Gastrocnemius medialis (tissue), 4 donors: ENCODE data around the gene FBLN7. TPM values are rescaled to one million over a fixed set of nuclear protein-coding genes. Genes with fewer than 3 reads are reported as not detected.

Source experiments
- ATAC-seq, 2 donors: fragments of 150-250 bp; one replicate each; pipeline ENCODE4 v1.9.1; 2016
- DNase-seq, 2 donors: peaks; one replicate each; pipeline ENCODE4 v3.0.0-alpha.2; 2019
- H3K27ac ChIP-seq, 4 donors: fragments of 200-600 bp; sonication (generic); 1 replicate in 1 of 4; 2 replicates in 3 of 4; pipeline ENCODE4 v1.5.1; 2016 to 2018; ENCODE audit warnings: mild to moderate bottlenecking in 2 of 4, moderate library complexity in 1 of 4
- H3K27me3 ChIP-seq, 3 donors: fragments of 200-600 bp; sonication (generic) in 2 of 3; 1 replicate in 1 of 3; 2 replicates in 2 of 3; pipeline versions ENCODE4 v1.5.1 to v1.6.0; 2016 to 2019; ENCODE audit warnings: mild to moderate bottlenecking in 1 of 3, moderate library complexity in 1 of 3
- H3K36me3 ChIP-seq, 2 donors: fragments of 200-600 bp; sonication (generic) in 1 of 2; one replicate each; pipeline ENCODE4 v1.5.1; 2017 to 2018
- H3K4me1 ChIP-seq, 2 donors: fragments of 200-600 bp; sonication (generic) in 1 of 2; one replicate each; pipeline ENCODE4 v1.5.1; 2016 to 2017; ENCODE audit warnings: mild to moderate bottlenecking in 2 of 2
- H3K4me3 ChIP-seq, 4 donors: fragments of 200-600 bp; sonication (generic) in 3 of 4; 1 replicate in 1 of 4; 2 replicates in 3 of 4; pipeline ENCODE4 v1.5.1; 2016 to 2019; ENCODE audit warnings: mild to moderate bottlenecking in 2 of 4
- H3K9me3 ChIP-seq, 3 donors: fragments of 200-600 bp; sonication (generic) in 2 of 3; 1 replicate in 1 of 3; 2 replicates in 2 of 3; pipeline ENCODE4 v1.5.1; 2016 to 2019
- CTCF ChIP-seq, 5 experiments: fragments of 450-650 bp in 3 of 5; fragments of 200-600 bp in 2 of 5; sonication (generic) in 2 of 5; IDR thresholded peaks in 4 of 5; conservative IDR thresholded peaks in 1 of 5; 1 replicate in 4 of 5; 2 replicates in 1 of 5; pipeline ENCODE4 v1.5.1; 2016 to 2019; ENCODE audit warnings: antibody characterized with exemption in 5 of 5, mild to moderate bottlenecking in 3 of 5, moderate library complexity in 3 of 5
- POLR2A ChIP-seq, 2 donors: fragments of 450-650 bp; IDR thresholded peaks; one replicate each; pipeline ENCODE4 v1.6.1; 2017; ENCODE audit warnings: antibody characterized with exemption in 2 of 2, mild to moderate bottlenecking in 2 of 2, moderate library complexity in 2 of 2
- in situ Hi-C, 4 donors: fragments of 200-750 bp; cut with MboI; loops; one replicate each; pipeline versions ENCODE4 v1.15.0 to v1.8.0; 2017; ENCODE audit warnings: low sequenced_read_pairs in 4 of 4
- intact Hi-C: fragments of 100-400 bp; cut with DNase I; formaldehyde crosslinking; loops from one replicate; pipeline ENCODE4 v1.15.1; 2023; ENCODE audit warnings: low total_unique reads
- total RNA-seq, 4 donors: library from RNA; depleted of rRNA; stranded (reverse); fragments of >200 nt; gene quantifications; one replicate each; pipeline versions ENCODE4 v1.1.0 to v1.2.3, GENCODE V29; 2016

Gene FBLN7
- total RNA-seq, 4 donors from 2014 or later: 0.41 to 3.3 (median 0.54) TPM

DNA sequence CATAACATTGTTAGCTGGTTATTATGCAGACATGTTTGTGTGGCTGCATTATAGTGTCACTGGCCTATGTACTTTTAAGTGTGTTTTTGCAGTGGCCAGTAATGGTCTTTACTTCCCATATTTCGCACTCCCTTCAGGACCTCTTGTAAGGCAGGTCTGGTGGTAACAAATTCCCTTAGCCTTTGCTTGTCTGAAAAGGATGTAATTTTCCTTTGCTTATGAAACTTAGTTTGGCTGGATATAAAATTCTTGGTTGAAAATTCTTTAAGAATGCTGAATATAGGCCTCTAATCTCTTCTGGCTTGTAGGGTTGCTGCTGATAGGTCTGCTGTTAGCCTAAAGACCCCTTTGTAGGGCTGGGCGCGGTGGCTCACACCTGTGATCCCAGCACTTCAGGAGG, 82.0 kb downstream of the FBLN7 start:
- Histone ChIP-seq H3K9me3 (no peaks in the 10 kb centered on the region), H3K36me3 (peaks cover 0 to 18% of the 10 kb centered on the region in 2 donors), H3K4me1 (no peaks in the 10 kb centered on the region), H3K4me3 (no peak overlapping the region), H3K27ac (no peak overlapping the region), H3K27me3 (no peaks in the 10 kb centered on the region)
- in situ Hi-C loops (no loop called here), intact Hi-C loops (no loop called here)
- ATAC-seq (no peak), DNase-seq (no peak)
- TF ChIP-seq POLR2A (IDR thresholded peaks at IDR 0.05) (no peak), CTCF (IDR thresholded peaks at IDR 0.05 in 4 of 5, conservative IDR thresholded peaks at IDR 0.05 in 1 of 5) (no peak)

- ATAC-seq (no peak), DNase-seq (no peak)
- in situ Hi-C loops (no loop called here), intact Hi-C loops (no loop called here)
- Histone ChIP-seq H3K27ac (no peak overlapping the region), H3K9me3 (no peaks in the 10 kb centered on the region), H3K27me3 (no peaks in the 10 kb centered on the region), H3K4me3 (no peak overlapping the region), H3K4me1 (no peaks in the 10 kb centered on the region), H3K36me3 (peaks cover 0 to 12% of the 10 kb centered on the region in 2 donors)
- no peak for TF ChIP-seq CTCF (IDR thresholded peaks at IDR 0.05 in 4 of 5, conservative IDR thresholded peaks at IDR 0.05 in 1 of 5)
- no peak for TF ChIP-seq POLR2A (IDR thresholded peaks at IDR 0.05)
Observed at GRCh38 chr2:112220831-112221230, 82.6 kb downstream of the FBLN7 start.

GRCh38 chr2:112229348-112229747, 91.2 kb downstream of the FBLN7 start:
- ATAC-seq: no peak
- H3K9me3 ChIP-seq: no peaks in the 10 kb centered on the region
- H3K27me3 ChIP-seq: no peaks in the 10 kb centered on the region
- no peak for DNase-seq
- in situ Hi-C loops (no loop called here), intact Hi-C loops (no loop called here)
- H3K27ac ChIP-seq: no peak overlapping the region
- H3K4me3 ChIP-seq: no peak overlapping the region
- H3K36me3 ChIP-seq: peaks cover 0 to 26% of the 10 kb centered on the region in 2 donors
- no peak for TF ChIP-seq POLR2A (IDR thresholded peaks at IDR 0.05)
- TF ChIP-seq CTCF (IDR thresholded peaks at IDR 0.05 in 4 of 5, conservative IDR thresholded peaks at IDR 0.05 in 1 of 5): no peak
- H3K4me1 ChIP-seq: no peaks in the 10 kb centered on the region

DNA sequence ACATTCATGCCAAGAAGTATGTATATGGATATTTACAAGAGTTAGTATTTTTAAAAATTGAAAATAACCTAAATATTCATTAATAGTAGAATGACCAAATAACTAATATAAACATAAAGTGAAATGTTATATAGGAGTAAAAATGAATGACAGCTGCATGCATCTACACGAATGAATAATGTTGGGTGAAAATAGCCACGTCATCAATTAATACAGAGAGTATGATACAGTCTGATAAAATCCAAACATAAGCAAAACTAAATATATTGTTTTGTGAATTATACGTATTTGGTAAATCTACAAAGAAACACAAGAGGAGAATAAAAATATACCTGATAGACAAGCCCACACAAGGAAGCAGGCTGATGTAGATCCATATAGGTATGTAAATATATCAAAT, 92.2 kb downstream of the FBLN7 start:
- no peak for ATAC-seq
- Histone ChIP-seq H3K27ac (no peak overlapping the region), H3K27me3 (no peaks in the 10 kb centered on the region), H3K4me1 (no peaks in the 10 kb centered on the region), H3K4me3 (no peak overlapping the region), H3K9me3 (no peaks in the 10 kb centered on the region), H3K36me3 (peaks cover 0 to 26% of the 10 kb centered on the region in 2 donors)
- in situ Hi-C loops: no loop called here
- intact Hi-C loops: no loop called here
- no peak for DNase-seq
- TF ChIP-seq CTCF (IDR thresholded peaks at IDR 0.05 in 4 of 5, conservative IDR thresholded peaks at IDR 0.05 in 1 of 5): no peak
- TF ChIP-seq POLR2A (IDR thresholded peaks at IDR 0.05): no peak

Other genes starting within 250 kb of the FBLN7 start
- 1 to 10 TPM; 2.4 to 5.7 (median 3.7) TPM for gene MERTK, start 239.8 kb upstream of the FBLN7 start, total RNA-seq
- gene TMEM87B, start 83.1 kb upstream of the FBLN7 start, total RNA-seq: 1 to 10 TPM; 2.6 to 5.0 (median 3.1) TPM
- 10 to 100 TPM in 1 of 4 donors, 1 to 10 TPM in 3; 5.7 to 13.6 (median 8.0) TPM for gene ZC3H8, start 116.7 kb downstream of the FBLN7 start, total RNA-seq
- gene ZC3H6, start 137.2 kb downstream of the FBLN7 start, total RNA-seq: 10 to 100 TPM in 2 of 4 donors, 1 to 10 TPM in 2; 6.3 to 15.1 (median 9.9) TPM